NCI-H226 (cell line): ENCODE results near the gene MATCAP1.

Source experiments
- DNase-seq: peaks from one replicate; pipeline ENCODE4 v3.0.0-alpha.2; 2015

MATCAP1 gene

GRCh38 chr16:67183627-67184452 is at the start of gene MATCAP1:
Gene MATCAP1 (minus strand): TSS chr16:67183963. CDS start chr16:67180610, 3,353 bp downstream.
- peak; percentile 91 for DNase-seq

GRCh38 chr16:67230809-67231660 is 47.3 kb upstream of the MATCAP1 start:
- DNase-seq = no peak

GRCh38 chr16:67229906-67230808 is 46.4 kb upstream of the MATCAP1 start:
- no peak for DNase-seq

GRCh38 chr16:67228905-67229304 is 45.1 kb upstream of the MATCAP1 start:
- no peak for DNase-seq

- DNase-seq = no peak
Observed at GRCh38 chr16:67228034-67228785, 44.4 kb upstream of the MATCAP1 start.

GRCh38 chr16:67227567-67227921 is 43.8 kb upstream of the MATCAP1 start:
- DNase-seq = no peak

GRCh38 chr16:67226804-67227566 is 43.2 kb upstream of the MATCAP1 start, which contains the start of gene TMEM208:
Gene TMEM208 (plus strand): TSS chr16:67227130. CDS start chr16:67227219, 89 bp downstream.
- DNase-seq = peak; percentile 97

- DNase-seq = no peak
Observed at GRCh38 chr16:67226295-67226803, 42.6 kb upstream of the MATCAP1 start.

- DNase-seq = no peak
Observed at GRCh38 chr16:67223992-67224391, 40.2 kb upstream of the MATCAP1 start.

GRCh38 chr16:67216612-67217490 is 33.1 kb upstream of the MATCAP1 start:
- no peak for DNase-seq

- DNase-seq = no peak
Observed at GRCh38 chr16:67215706-67216105, 31.9 kb upstream of the MATCAP1 start.

GRCh38 chr16:67213197-67214019 is 29.6 kb upstream of the MATCAP1 start:
- DNase-seq = no peak

GRCh38 chr16:67212766-67213165 is 29.0 kb upstream of the MATCAP1 start:
- no peak for DNase-seq

GRCh38 chr16:67211674-67212073 is 27.9 kb upstream of the MATCAP1 start:
- no peak for DNase-seq

GRCh38 chr16:67210069-67210937 is 26.5 kb upstream of the MATCAP1 start:
- no peak for DNase-seq

GRCh38 chr16:67209565-67209964 is 25.8 kb upstream of the MATCAP1 start:
- DNase-seq = no peak

GRCh38 chr16:67208154-67208896 is 24.6 kb upstream of the MATCAP1 start:
- DNase-seq = no peak
